ENCODE data around the gene HNRNPUL1.

HNRNPUL1 gene

DNA sequence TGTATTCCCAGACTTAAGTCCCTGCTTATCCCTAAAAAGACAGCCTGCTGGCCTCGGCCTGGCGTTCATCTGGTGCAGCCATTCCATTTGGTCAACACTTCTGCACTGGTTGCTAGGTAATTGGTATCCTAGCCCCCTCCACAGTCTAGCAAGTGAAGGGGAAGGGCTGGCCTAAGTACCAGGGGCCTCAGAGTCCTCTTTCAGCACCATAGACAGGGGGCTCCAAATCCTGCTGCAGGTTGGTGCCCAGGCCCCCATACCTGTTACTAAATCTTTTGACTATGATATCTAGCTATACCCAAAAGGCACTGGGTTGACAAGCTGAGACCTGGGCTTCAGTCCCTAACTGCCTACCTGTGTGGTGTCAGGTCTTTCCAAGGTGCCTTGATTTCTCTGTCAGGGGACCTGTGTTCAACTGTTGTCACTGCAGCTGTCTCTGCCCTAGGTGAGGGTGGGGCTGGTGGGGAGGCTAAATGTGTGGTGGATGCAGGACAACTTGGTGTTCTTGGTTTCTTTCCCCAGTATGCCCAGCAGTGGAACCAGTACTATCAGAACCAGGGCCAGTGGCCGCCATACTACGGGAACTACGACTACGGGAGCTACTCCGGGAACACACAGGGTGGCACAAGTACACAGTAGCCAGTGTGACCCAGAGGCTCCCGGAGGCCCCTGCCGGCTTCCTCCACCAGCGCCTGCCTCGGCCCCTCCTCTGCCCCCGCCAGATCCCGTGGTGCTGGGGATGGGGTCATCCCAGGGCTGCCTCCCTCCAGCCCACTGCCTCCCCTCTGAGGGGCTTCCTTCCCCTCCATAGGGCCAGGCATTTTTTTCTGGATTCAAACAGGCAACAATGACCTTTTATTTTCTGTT is 42.0 kb downstream of the HNRNPUL1 start:
- Histone ChIP-seq H3K4me2 (ENCODE audit: low read length) (no peak overlapping the region), H4K20me1 (ENCODE audit: insufficient read depth, low read length) (no peaks in the 10 kb centered on the region), H3F3A (ENCODE audit: insufficient read depth, low read length) (peaks cover 9% of the 10 kb centered on the region; the same call in 1 of the 2 replicates), H3K36me3 (ENCODE audit: insufficient read depth, low read length) (peaks cover 72% of the 10 kb centered on the region), H3K27ac (ENCODE audit: low read depth, low read length, poor library complexity, severe bottlenecking) (no peak overlapping the region), H3K27me3 (ENCODE audit: insufficient read depth, low read length) (no peaks in the 10 kb centered on the region), H3K4me1 (ENCODE audit: insufficient read depth, low read length, severe bottlenecking) (peaks cover 31% of the 10 kb centered on the region), H3K9me2 (ENCODE audit: low read depth, low read length) (no peaks in the 10 kb centered on the region), H2AFZ (ENCODE audit: low read length) (no peak overlapping the region), H3K79me2 (ENCODE audit: insufficient read depth, low read length) (peaks cover 8% of the 10 kb centered on the region), H3K9ac (ENCODE audit: low read length) (no peak overlapping the region), H3K9me3 (ENCODE audit: low read length) (no peaks in the 10 kb centered on the region), H3K4me3 (ENCODE audit: low read depth, low read length, poor library complexity, severe bottlenecking) (no peak overlapping the region)
- TF ChIP-seq, protein P1, sequence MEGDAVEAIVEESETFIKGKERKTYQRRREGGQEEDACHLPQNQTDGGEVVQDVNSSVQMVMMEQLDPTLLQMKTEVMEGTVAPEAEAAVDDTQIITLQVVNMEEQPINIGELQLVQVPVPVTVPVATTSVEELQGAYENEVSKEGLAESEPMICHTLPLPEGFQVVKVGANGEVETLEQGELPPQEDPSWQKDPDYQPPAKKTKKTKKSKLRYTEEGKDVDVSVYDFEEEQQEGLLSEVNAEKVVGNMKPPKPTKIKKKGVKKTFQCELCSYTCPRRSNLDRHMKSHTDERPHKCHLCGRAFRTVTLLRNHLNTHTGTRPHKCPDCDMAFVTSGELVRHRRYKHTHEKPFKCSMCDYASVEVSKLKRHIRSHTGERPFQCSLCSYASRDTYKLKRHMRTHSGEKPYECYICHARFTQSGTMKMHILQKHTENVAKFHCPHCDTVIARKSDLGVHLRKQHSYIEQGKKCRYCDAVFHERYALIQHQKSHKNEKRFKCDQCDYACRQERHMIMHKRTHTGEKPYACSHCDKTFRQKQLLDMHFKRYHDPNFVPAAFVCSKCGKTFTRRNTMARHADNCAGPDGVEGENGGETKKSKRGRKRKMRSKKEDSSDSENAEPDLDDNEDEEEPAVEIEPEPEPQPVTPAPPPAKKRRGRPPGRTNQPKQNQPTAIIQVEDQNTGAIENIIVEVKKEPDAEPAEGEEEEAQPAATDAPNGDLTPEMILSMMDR (IDR thresholded peaks at IDR 0.05; ENCODE audit: low read length), result no peak
- no peak for TF ChIP-seq EZH2 (IDR thresholded peaks at IDR 0.05; ENCODE audit: borderline replicate concordance, low read length)

DNA sequence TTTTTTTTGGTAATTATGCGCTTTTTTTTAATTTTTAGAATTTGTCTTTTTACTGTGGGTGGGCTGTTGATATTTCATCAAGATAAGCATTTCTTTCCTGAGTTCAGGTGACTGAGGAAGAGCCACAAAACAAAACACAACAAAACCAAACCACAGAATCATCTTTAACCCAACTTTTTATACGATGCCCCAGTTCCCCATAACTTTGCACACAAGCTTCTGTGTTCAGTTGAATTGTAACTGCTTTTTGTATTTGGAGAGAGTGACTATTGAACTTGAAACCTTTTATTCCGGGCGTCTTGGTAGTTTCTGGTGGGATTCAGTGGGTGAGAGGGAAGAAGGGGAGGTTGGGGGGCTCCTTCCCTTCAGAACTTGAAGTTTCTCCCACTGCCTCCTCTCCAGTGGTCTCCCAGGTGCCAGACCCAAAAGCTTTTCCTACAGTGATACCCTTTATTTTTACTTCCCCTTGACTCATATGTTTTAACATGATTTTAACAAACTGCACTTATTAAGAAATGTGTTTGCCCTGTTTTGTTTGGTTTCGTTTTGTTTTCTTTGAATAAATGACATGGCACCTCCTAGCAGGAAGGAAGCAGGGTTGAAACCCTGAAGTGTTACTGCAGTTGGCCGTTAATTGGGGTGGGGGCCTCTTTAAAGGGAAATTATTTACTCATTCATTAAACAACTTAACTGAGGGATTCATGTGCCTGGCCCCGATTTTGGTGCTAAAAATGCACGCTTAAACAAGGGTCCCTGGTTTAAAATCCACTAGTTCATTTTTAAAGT is 43.1 kb downstream of the HNRNPUL1 start:
- H4K20me1 ChIP-seq (ENCODE audit: insufficient read depth, low read length), result no peaks in the 10 kb centered on the region
- no peak overlapping the region for H3K9ac ChIP-seq (ENCODE audit: low read length)
- peak overlapping the region; percentile 82 for H3K27ac ChIP-seq (ENCODE audit: low read depth, low read length, poor library complexity, severe bottlenecking)
- no peak overlapping the region for H3K4me3 ChIP-seq (ENCODE audit: low read depth, low read length, poor library complexity, severe bottlenecking)
- no peak overlapping the region for H2AFZ ChIP-seq (ENCODE audit: low read length)
- TF ChIP-seq EZH2 (IDR thresholded peaks at IDR 0.05; ENCODE audit: borderline replicate concordance, low read length), result no peak
- TF ChIP-seq, protein P1 (IDR thresholded peaks at IDR 0.05; ENCODE audit: low read length), result no peak
- peaks cover 9% of the 10 kb centered on the region for H3K79me2 ChIP-seq (ENCODE audit: insufficient read depth, low read length)
- peaks cover 35% of the 10 kb centered on the region for H3K4me1 ChIP-seq (ENCODE audit: insufficient read depth, low read length, severe bottlenecking)
- H3K9me3 ChIP-seq (ENCODE audit: low read length), result no peaks in the 10 kb centered on the region
- peaks cover 9% of the 10 kb centered on the region; the same call in 1 of the 2 replicates for H3F3A ChIP-seq (ENCODE audit: insufficient read depth, low read length)
- H3K4me2 ChIP-seq (ENCODE audit: low read length), result no peak overlapping the region
- H3K36me3 ChIP-seq (ENCODE audit: insufficient read depth, low read length), result peaks cover 62% of the 10 kb centered on the region
- H3K27me3 ChIP-seq (ENCODE audit: insufficient read depth, low read length), result no peaks in the 10 kb centered on the region
- H3K9me2 ChIP-seq (ENCODE audit: low read depth, low read length), result no peaks in the 10 kb centered on the region

DNA sequence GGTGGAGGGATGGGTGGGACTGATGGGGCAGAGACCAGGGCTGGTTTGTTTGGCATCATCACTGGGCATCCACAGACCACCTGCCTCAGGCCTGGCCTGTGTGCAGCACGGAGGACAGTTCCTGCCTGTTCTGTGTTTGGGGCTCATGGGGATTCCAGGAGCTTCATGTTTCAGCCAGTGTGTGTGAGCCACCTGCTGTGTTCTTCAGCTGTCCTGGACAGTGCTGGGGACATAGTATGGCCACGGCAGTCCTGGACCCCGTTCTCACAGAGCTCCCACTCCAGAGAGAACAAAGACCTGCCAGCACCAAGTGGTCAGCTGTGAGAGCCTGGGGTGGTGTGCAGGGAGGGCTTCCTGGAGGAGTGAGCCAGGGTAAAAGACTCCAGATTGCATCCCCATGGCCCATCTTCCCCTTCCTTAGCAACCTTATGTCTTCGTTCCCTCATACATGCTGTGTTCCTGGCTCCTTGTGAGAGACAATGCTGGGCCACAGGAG is 43.8 kb downstream of the HNRNPUL1 start:
- Histone ChIP-seq H3K4me3 (ENCODE audit: low read depth, low read length, poor library complexity, severe bottlenecking) (no peak overlapping the region), H3K9me2 (ENCODE audit: low read depth, low read length) (no peaks in the 10 kb centered on the region), H3K4me2 (ENCODE audit: low read length) (no peak overlapping the region), H3K9me3 (ENCODE audit: low read length) (no peaks in the 10 kb centered on the region), H3K36me3 (ENCODE audit: insufficient read depth, low read length) (peaks cover 62% of the 10 kb centered on the region), H3K27ac (ENCODE audit: low read depth, low read length, poor library complexity, severe bottlenecking) (peak overlapping the region; percentile 82), H3K79me2 (ENCODE audit: insufficient read depth, low read length) (peaks cover 9% of the 10 kb centered on the region), H3K4me1 (ENCODE audit: insufficient read depth, low read length, severe bottlenecking) (peaks cover 29% of the 10 kb centered on the region), H3F3A (ENCODE audit: insufficient read depth, low read length) (peaks cover 9% of the 10 kb centered on the region; the same call in 1 of the 2 replicates), H2AFZ (ENCODE audit: low read length) (no peak overlapping the region), H4K20me1 (ENCODE audit: insufficient read depth, low read length) (no peaks in the 10 kb centered on the region), H3K27me3 (ENCODE audit: insufficient read depth, low read length) (no peaks in the 10 kb centered on the region), H3K9ac (ENCODE audit: low read length) (no peak overlapping the region; the same call in 1 of the 2 replicates)
- TF ChIP-seq, protein P1 (IDR thresholded peaks at IDR 0.05; ENCODE audit: low read length), result no peak
- TF ChIP-seq EZH2 (IDR thresholded peaks at IDR 0.05; ENCODE audit: borderline replicate concordance, low read length), result no peak
